Astrocyte (in vitro differentiated cells and primary cell): ENCODE data around the gene SLC25A33.

ENCODE experiments used
- CTCF ChIP-seq: IDR thresholded peaks from 2 replicates; pipeline ENCODE4 v1.5.1; 2011; ENCODE audit warnings: low read depth, mild to moderate bottlenecking, inconsistent platforms, low read length, moderate library complexity; ENCODE audit not compliant: insufficient read depth
- EZH2 ChIP-seq: IDR thresholded peaks from 2 replicates; pipeline ENCODE4 v1.6.1; 2012; ENCODE audit warnings: mild to moderate bottlenecking, low read length, inconsistent platforms; ENCODE audit not compliant: insufficient read depth

- TF ChIP-seq EZH2 (no peak), CTCF (no peak)
These were observed 22.2 kb downstream of the SLC25A33 start for GRCh38 chr1:9561429-9561828.
